HG03439 (cell line): ENCODE results near the gene SLFN13.
"Not testable (repeated sequence)": the region's sequence is repeated elsewhere in the genome, so short reads cannot be mapped to it uniquely, and the experiment has no call there.

Experiments used
- ATAC-seq: cut with Tn5 transposase; IDR thresholded peaks from one replicate; pipeline ENCODE4 v1.9.1; 2021; ENCODE audit warnings: mild to moderate bottlenecking, moderate library complexity; ENCODE audit not compliant: unreplicated experiment

The SLFN13 gene

DNA sequence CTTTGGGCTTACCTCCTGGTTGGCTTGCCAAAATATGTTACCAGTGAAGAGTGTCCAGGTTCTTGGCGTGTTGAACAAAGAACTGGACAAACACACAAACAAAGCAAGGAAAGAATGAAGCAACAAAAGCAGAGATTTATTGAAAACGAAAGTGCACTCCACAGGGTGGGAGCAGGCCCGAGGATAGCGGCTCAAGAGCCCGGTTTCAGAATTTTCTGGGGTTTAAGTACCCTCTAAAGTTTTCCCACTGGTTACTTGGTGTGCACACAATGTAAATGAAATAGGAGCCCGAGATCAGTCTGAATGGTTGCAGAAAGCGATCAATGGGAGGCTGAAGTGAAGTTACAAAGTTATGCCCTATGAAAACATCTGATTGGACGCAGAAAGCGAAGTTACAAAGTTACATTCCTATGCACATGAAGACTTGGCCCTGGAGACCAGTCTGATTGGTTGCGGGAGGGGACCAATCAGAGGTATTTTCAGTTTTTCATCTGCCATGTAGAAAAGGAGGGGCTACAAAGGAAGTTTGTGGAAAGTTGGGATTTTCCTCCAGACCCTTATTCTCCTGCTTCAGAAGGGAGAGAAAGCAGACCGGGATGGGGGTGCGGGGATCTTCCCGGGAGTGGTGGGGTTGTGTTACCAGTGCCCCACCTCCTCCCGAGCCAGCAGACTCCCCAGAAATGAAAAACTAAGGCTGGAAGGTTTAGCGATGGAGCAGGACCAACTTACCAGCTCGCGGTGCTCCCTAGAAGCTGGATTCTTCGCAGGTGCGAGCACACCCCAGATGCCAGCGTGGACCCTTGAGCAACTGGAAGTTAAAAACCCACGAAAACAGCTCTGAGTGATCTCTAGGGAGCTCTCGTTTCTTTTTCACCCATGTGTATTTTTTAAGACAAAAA lies 16.1 kb downstream of the SLFN13 start, which contains the start of gene SLFN12:
SLFN12 (minus strand) TSS at position 325 of the 899 bp plus-strand sequence. CDS start 9,472 bp downstream, outside the sequence.
- peak; percentile 60 for ATAC-seq

DNA sequence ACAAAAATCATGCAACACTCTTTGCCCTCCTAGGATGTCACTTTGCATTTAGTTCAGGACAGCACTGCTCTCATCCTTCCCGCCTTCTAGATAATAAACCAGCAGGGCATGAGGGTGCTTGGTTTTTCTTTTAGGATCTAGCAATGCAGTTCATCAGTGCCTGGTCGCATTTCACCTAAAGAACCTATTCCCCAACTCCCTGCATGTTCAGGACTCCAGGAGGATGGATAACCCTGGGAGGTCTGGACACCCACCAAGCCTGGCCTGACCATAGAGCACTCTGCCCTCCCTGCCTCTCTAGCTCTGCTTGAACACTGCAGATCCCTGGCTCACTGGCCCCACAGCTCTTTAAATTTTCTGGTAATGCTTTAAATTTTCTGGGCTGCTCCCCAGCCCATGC lies 18.9 kb downstream of the SLFN13 start:
- ATAC-seq: no peak

DNA sequence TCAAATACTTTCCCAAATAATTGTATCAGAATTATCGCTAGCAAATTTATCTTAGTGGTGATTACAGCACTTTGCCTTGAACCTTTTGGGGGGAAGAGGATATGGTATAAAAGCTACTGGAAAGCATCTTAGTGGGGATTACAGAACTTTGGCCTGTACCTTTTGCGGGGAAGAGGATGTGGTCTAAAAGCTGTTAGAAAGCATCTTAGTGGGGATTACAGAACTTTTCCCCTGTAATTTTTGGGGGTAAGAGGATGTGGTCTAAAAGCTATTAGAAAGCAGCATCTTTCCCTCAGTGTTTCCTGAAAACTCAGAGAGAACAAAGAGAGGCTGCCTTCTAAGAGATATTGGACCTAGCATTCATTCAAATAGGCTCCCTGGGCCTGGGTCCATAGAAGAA lies 20.3 kb downstream of the SLFN13 start:
- no peak for ATAC-seq

DNA sequence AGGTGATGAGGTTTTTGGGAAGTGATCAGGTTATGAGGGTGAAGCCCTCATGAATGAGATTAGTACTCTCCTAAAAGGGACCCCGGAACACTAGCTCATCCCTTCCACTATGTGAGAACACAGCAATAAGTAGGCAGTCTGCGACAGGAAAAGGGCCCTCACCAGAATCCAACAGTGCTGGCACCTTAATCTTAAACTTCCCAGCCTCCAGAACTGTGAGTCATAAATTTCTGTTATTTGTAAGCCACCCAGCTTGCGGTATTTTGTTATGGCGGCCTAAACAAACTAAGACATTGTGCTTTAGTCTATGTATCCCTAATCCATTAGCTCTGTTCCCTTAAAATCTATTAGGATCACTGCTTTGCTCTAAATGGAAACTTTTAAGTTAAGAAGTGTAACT lies 24.8 kb downstream of the SLFN13 start:
- no peak for ATAC-seq

DNA sequence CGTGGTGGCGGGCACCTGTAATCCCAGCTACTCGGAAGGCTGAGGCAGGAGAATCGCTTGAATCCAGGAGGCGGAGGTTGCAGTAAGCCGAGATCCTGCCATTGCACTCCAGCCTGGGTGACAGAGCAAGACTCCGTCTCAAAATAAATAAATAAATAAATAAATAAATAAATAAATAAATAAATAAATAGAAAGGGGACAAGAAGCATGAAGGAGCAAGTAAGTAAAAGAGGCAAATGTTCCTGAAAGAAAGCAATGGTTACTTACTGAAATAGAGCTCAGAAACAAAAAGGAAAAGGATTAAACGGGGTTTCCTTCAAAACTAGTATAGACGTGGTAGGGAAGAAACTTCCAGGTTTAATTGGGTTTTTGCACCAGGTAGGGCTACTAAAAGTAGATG lies 27.5 kb downstream of the SLFN13 start:
- ATAC-seq: not testable (repeated sequence)

DNA sequence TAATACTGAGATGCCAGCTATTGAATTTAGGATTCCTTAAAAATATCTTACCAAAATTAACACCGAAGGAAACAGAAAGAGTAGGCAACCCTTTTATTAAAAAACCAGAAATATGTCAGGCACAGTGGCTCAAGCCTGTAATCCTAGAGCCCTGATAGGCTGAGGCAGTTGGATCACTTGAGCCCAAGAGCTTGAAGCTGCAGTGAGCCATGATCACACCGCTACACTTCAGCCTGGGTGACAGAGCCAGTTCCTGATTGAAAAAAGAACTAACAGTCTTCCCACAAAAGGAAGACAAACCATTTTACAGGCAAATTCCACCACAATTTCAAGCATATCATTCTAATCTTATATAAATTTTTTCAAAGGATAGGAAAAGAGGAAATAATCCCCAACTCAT lies 31.9 kb downstream of the SLFN13 start:
- ATAC-seq: no peak

DNA sequence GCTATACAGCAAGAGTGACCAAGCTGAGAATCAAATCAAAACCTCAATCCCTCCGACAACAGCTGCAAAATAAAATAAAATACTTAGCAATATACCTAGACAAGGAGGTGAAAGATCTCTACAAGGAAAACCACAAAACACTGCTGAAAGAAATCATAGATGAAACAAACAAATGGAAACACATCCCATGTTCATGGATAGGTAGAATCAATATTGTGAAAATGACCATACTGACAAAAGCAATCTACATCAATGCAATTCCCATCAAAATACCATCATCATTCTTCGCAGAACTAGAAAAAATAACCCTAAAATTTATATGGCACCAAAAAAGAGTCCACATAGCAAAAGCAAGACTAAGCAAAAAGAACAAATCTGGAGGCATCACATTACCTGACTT lies 33.9 kb downstream of the SLFN13 start:
- ATAC-seq: not testable (repeated sequence)

DNA sequence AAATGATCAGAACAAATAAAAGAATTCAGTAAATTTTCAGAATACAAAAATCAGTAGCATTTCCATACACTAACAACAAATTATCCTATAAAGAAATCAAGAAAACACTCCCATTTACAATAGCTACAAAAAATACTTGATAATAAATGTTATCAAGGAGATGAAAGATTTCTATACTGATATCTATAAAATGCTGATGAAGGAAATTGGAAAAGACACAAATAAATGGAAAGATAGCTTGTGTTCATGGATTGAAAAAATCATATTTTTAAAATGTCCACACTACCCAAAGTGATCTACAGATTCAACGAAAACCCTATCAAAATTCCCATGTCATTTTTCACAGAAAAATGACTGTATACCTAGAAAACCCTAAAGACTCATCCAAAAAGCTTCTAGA lies 34.3 kb downstream of the SLFN13 start:
- ATAC-seq: no peak

DNA sequence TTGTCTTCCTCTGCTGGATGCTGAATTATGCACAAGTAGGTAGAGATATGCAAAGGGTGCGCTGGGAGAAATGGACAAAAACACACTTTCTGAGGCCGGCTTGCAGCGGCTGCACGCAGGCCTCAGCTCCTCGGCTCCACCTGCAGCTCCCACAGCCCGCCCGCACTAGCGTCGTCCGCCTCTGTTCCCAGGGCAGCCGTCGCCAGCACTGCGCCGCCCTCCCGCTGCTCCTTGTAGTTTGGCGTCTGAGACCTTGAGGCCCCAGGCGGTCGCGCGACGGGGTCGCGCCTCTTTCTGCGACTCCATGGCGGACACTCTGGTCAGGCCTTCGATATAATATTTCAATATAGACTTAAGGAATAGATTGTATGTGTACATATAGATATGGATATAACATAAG lies 41.0 kb downstream of the SLFN13 start:
- ATAC-seq: no peak

DNA sequence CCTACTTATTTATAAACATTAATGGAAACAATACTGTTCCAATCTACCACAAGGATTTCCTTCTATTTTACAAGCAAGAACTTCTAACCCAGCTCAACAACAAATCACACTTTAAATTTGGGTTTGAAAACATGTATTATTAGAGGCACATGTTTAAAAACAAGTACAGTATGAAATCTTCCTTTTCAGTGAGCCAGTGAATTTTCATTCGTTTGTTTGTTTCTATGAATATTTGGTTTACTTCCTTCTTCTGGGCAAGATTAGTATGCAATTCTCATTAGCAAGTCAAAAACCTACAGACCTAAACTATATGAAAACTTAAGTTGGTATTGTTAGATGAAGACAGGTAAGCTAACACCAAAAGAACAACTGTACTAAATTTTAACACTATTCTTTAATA lies 42.0 kb downstream of the SLFN13 start:
- no peak for ATAC-seq

DNA sequence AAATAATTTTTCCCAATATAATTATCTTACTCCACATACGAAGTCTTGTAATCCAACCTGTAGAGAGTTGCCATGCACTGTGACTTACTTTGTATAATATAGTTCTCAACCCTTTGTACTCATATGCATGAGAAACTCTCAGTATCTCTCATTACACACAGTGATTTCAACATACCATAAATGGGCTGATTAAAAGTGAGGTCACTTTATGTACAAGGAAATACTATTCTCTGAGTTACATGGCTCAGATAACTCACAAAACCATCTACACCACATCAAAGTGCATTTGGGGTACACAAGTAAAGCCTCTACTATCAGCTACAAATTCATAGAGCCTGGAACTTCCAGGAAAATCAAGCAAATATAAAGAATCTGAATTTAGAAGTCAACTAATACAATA lies 44.2 kb downstream of the SLFN13 start:
- ATAC-seq: no peak

DNA sequence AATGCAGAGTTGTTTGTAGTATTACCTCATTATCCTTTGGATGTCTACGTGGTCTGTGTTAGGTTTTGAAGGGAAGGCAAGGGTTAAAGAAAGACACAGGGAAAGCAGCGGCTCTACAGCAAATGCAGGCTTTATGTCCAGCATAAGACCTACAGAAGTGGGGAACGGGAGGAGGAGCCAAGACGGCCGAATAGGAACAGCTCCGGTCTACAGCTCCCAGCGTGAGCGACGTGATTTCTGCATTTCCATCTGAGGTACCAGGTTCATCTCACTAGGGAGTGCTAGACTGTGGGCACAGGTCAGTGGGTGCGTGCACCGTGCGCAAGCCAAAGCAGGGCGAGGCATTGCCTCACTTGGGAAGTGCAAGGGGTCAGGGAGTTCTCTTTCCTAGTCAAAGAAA lies 54.8 kb downstream of the SLFN13 start:
- ATAC-seq: not testable (repeated sequence)

DNA sequence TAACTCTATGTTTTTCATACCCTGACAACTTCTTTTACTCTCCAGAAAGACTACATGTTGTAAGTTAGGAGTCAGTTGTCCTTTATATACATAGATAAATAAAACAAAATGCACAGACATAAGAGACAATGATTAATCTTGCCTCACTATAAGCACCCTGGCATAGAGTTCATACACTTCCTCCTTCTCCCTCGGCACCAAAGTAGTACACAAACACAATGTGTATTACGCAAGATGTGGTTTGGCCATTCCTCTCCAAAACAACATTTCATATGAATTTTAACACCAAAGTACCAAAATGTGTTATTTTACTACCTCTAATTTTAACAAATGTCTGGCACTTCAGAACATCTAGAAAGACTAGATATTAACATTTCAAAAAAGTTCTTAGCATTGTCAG lies 57.9 kb downstream of the SLFN13 start:
- ATAC-seq: no peak

DNA sequence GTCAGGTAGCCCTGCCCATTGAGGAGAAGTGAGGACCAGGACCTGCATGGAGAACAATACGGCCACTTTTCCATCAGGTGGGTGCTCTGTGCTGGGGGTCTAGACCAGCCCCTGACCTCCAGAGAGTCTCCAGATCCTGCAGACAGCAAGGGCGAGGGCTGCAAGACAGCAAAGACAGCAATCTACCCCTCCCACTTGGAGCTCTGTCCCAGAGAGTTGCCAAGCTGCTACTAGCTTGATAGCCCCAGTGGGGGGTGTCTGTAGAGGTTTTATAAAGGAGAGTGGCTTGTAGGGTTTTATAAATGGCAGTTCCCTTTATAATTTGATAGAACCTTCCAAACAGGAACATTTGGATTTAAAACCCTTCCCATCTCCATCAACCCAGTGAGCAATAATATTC lies 58.4 kb downstream of the SLFN13 start:
- no peak for ATAC-seq

DNA sequence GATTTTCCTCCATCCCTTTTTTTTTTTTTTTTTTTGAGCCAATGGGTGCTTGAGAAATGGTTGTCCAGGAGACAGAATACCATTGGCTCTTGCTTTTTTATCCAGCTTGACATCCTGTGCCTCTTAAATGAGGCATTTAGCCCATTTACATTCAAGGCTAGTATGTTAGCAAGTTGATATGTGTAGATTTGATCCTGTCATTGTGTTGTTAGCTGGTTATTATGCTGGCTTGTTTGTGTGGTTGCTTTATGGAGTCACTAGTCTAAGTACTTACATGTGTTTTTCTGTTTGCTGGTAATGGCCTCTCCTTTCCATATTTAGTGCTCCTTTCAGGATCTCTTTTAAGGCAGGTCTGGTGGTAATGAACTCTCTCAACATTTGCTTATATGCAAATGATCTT lies 61.1 kb downstream of the SLFN13 start:
- no peak for ATAC-seq
